Mammary epithelial cell (primary cell): ENCODE results near the gene RAB28.

ENCODE experiments used
- CTCF ChIP-seq, 2 donors: IDR thresholded peaks in 1 of 2; conservative IDR thresholded peaks in 1 of 2; 2 replicates each; pipeline ENCODE4 v1.5.1; 2011 to 2012; ENCODE audit warnings: inconsistent platforms in 2 of 2, low read length in 2 of 2, mild to moderate bottlenecking in 2 of 2, control low read depth in 1 of 2, low read depth in 1 of 2; ENCODE audit not compliant: insufficient read depth in 1 of 2; ENCODE audit errors: extremely low read depth in 1 of 2
- EZH2 ChIP-seq: IDR thresholded peaks from 2 replicates; pipeline ENCODE4 v1.6.1; 2012; ENCODE audit warnings: low read length, inconsistent platforms, borderline replicate concordance

DNA sequence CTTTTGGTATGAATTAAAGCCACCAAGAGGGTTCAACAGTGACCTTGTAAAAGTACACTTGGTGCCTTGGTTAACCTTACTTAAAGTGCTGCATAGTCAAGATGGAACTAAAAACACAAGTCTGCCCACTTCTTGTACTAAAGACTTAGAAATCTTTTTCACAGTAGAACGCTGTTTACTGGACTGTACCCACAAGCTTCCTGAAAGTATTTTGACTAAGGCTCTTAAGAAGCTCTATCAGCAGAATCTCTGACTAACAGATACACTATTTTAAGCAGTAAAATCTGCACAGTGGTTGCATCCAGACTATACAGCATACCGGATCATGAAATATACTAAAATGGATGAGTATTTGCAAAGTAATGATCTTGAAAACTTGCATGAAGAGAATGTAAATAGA lies 7.2 kb downstream of the RAB28 start:
- TF ChIP-seq CTCF (conservative IDR thresholded peaks at IDR 0.05 in 1 of 2, IDR thresholded peaks at IDR 0.05 in 1 of 2; ENCODE audit: extremely low read depth in 1 of 2, insufficient read depth in 1 of 2, low read depth in 1 of 2, low read length in 2 of 2) (no peak), EZH2 (no peak)
